HG03520 (cell line): ENCODE data around the gene IFNA16.
"Not testable (repeated sequence)": the region's sequence is repeated elsewhere in the genome, so short reads cannot be mapped to it uniquely, and the experiment has no call there.

Source experiments
- ATAC-seq: cut with Tn5 transposase; IDR thresholded peaks from one replicate; pipeline ENCODE4 v1.9.1; 2021; ENCODE audit warnings: mild to moderate bottlenecking, moderate library complexity; ENCODE audit not compliant: unreplicated experiment

Gene IFNA16

DNA sequence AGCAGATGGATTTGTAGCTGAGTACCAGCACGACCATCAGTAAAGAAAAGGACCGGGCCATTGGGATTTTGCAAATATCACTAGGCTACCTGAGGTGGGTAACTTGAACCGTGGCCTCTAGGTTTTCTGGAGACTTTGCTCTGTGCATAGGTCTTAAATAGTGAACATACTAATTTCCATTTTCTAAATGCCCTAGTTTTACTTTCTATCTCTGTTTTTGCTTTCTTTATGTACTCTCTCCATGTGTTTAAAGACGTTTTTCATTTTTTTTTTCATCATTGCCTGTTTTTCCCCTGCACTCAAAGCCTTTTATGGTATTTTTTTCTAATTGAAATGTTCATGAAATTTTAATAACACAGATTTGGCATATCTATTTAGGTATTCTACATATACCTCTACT is 15.0 kb downstream of the IFNA16 start, which contains the start of gene IFNA7:
Gene IFNA7, minus strand, starts transcription at position 101 of the 400 bp plus-strand sequence. Its CDS starts 40 bp downstream, at position 61.
- ATAC-seq = not testable (repeated sequence)

DNA sequence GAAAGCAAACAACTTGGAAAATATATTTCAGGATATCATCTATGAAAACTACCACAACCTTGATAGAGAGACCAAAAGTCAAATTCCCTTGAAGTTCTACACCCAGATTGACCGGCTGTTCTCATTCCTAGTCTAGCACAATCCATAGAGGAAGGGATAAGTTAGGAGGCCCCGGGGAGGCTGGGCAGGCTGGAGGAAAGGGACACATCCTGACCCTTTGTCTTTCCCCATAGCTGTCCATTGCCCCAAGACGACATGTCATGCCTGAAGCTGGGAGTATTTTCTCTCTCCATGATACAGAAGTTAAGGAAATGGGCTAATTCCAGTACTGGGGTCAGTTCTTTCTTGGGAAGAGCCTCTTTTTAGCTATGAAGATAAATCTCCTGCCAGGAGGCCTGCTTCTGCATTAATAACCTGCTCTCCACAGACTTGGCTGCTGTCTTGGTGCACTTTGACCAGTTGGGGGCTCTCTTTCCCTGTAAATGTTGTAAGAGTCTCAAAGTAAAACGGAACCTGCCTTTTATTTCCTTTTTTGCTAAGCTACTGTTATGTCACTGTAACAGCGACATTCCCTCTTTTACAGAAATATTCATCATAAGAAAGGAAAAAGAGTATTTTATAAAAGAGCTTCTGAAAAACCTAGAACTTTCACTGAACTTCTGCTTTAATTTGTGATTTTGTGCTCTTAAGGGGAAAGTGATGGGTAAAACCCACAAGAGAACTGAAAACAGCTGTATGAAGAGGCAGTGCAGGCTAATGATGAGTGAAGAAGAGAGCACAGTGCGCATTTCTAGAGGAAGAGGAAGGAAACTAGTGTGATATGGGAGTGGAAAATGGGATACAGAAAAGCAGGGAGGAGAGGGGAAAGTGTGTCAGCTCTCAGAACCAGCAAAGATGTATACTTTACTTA is 22.0 kb downstream of the IFNA16 start:
- peak; percentile 92 for ATAC-seq

DNA sequence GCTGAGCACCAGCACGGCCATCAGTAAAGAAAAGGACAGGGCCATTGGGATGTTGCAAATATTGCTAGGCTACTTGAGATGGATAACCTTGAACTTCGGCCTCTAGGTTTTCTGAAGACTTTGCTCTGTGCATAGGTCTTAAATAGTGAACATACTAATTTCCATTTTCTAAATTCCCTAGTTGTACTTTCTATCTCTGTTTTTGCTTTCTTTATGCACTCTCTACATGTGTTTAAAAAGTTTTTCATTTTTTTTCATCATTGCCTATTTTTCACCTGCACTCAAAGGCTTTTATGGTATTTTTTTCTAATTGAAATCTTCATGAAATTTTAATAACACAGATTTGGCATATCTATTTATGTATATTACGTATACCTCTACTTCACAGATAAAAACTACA is 29.6 kb downstream of the IFNA16 start, which contains the start of gene IFNA4:
Gene IFNA4, minus strand, starts transcription at position 101 of the 400 bp plus-strand sequence. Its CDS starts 56 bp downstream, at position 45.
- ATAC-seq = not testable (repeated sequence)

- ATAC-seq = peak; percentile 91
Observed at GRCh38 chr9:21182810-21183736, 34.0 kb downstream of the IFNA16 start.

DNA sequence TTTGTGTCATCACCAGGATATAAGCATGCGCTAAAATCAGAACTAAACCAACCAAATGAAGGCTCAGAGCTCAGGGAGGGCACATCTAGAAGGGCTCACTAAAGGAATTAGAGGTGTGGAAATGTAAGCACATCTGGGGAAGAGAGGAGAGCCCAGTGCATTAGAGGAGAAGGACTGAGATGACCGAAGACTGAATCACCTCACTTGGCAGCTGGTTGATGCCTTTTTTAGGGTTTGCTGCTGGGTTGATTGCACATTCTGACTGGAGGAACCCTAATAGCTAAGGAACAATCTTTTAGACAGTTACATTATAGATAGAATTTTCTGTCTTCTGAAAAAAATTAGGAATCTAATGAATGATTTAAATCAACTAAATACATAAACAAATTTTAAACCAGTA is 42.4 kb downstream of the IFNA16 start:
- no peak for ATAC-seq

- ATAC-seq = no peak
Observed at GRCh38 chr9:21172156-21172555, 45.0 kb downstream of the IFNA16 start.

DNA sequence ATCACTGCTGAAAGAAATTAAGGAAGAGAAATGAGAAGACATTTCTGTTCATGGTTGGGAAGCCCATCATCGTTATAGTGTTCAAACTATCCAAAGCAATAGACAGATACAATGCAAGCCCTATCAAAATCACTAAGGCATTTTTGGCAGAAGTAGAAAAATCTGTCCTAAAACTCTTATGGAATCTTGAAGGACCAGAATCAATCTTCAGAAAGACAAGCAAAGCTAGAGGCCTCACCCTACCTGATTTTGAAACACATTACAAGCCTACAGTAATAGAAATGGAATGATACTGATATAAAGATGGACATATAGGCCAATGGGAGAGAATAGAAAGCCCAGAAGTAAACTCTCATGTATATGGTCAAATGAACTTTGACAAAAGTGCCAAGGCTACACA is 45.8 kb downstream of the IFNA16 start:
- no peak for ATAC-seq

DNA sequence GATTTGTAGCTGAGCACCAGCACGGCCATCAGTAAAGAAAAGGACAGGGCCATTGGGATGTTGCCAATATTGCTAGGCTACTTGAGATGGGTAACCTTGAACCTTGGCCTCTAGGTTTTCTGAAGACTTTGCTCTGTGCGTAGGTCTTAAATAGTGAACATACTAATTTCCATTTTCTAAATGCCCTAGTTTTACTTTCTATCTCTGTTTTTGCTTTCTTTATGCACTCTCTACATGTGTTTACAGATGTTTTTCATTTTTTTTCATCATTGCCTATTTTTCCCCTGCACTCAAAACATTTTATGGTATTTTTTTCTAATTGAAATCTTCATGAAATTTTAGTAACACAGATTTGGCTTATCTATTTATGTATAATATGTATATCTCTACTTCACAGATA is 50.6 kb downstream of the IFNA16 start, which contains the start of gene IFNA21:
Gene IFNA21, minus strand, starts transcription at position 101 of the 400 bp plus-strand sequence. Its CDS starts 48 bp downstream, at position 53.
- not testable (repeated sequence) for ATAC-seq
